Thyroid gland (tissue), 4 donors: Measurements from ENCODE around the gene TOX3.

ENCODE experiments used
- CTCF ChIP-seq, 6 experiments: fragments of 200-600 bp in 3 of 6; fragments of 450-650 bp in 3 of 6; sonication (generic) in 3 of 6; IDR thresholded peaks; one replicate each; pipeline ENCODE4 v1.5.1; 2016 to 2019; ENCODE audit warnings: antibody characterized with exemption in 6 of 6, mild to moderate bottlenecking in 2 of 6, inconsistent platforms in 1 of 6, moderate library complexity in 1 of 6
- POLR2A ChIP-seq, 2 donors: fragments of 450-650 bp; IDR thresholded peaks; one replicate each; pipeline ENCODE4 v1.6.1; 2017; ENCODE audit warnings: antibody characterized with exemption in 2 of 2, mild to moderate bottlenecking in 2 of 2, moderate library complexity in 1 of 2

- TF ChIP-seq POLR2A (IDR thresholded peaks at IDR 0.05) (no peak), CTCF (IDR thresholded peaks at IDR 0.05) (no peak)
Observed at GRCh38 chr16:52553322-52553721, 6.4 kb upstream of the TOX3 start.
